Stomach (tissue), 9 donors: ENCODE measurements around the gene NTM. TPM values are rescaled to one million over a fixed set of nuclear protein-coding genes. Genes with fewer than 3 reads are reported as not detected.

Source experiments
- DNase-seq, 2 donors: peaks; one replicate each; pipeline versions ENCODE4 v3.0.0 to v3.0.0-alpha.2; 2013 to 2019
- H3K27ac ChIP-seq, 5 donors: fragments of 200-600 bp in 4 of 5; sonication (generic) in 4 of 5; one replicate each; pipeline ENCODE4 v1.5.1; 2013 to 2019; ENCODE audit warnings: mild to moderate bottlenecking in 1 of 5, moderate library complexity in 1 of 5
- H3K27me3 ChIP-seq, 3 donors: fragments of 200-600 bp; sonication (generic); one replicate each; pipeline ENCODE4 v1.5.1; 2017 to 2019; ENCODE audit warnings: mixed run types in 1 of 3
- H3K36me3 ChIP-seq, 4 donors: fragments of 200-600 bp; sonication (generic); 1 replicate in 3 of 4; 2 replicates in 1 of 4; pipeline ENCODE4 v1.5.1; 2016 to 2019
- H3K4me1 ChIP-seq, 4 donors: fragments of 200-600 bp; sonication (generic); one replicate each; pipeline ENCODE4 v1.5.1; 2016 to 2019
- H3K4me3 ChIP-seq, 4 donors: fragments of 200-600 bp; sonication (generic) in 3 of 4; one replicate each; pipeline ENCODE4 v1.5.1; 2016 to 2019; ENCODE audit warnings: mild to moderate bottlenecking in 1 of 4
- H3K9me3 ChIP-seq, 4 donors: fragments of 200-600 bp; sonication (generic); one replicate each; pipeline ENCODE4 v1.5.1; 2016 to 2019
- CTCF ChIP-seq, 7 experiments: fragments of 450-650 bp in 4 of 7; fragments of 200-600 bp in 3 of 7; sonication (generic) in 3 of 7; IDR thresholded peaks; one replicate each; pipeline ENCODE4 v1.5.1; 2016 to 2019; ENCODE audit warnings: antibody characterized with exemption in 7 of 7, control low read depth in 2 of 7, mild to moderate bottlenecking in 1 of 7
- EP300 ChIP-seq: sonication (generic); formaldehyde crosslinking; IDR thresholded peaks from one replicate; pipeline ENCODE4 v1.6.1; 2017; ENCODE audit warnings: antibody characterized with exemption
- POLR2A ChIP-seq, 4 donors: fragments of 450-650 bp; IDR thresholded peaks; one replicate each; pipeline ENCODE4 v1.6.1; 2016; ENCODE audit warnings: antibody characterized with exemption in 4 of 4, control low read depth in 2 of 4, mild to moderate bottlenecking in 1 of 4, moderate library complexity in 1 of 4
- POLR2AphosphoS5 ChIP-seq, 3 donors: sonication (generic); formaldehyde crosslinking; IDR thresholded peaks; one replicate each; pipeline ENCODE4 v1.6.1; 2016; ENCODE audit warnings: antibody characterized with exemption in 3 of 3
- WGBS, 5 donors: extraction: QIAGEN DNeasy Blood & Tissue Kit in 3 of 5; methylation state at CpG; one replicate each; pipeline versions ENCODE4 v1.1.5 to v1.1.7; 2013 to 2018; 5-methylcytosine and 5-hydroxymethylcytosine counted together
- intact Hi-C: fragments of 100-400 bp; cut with DNase I; formaldehyde crosslinking; loops from one replicate; pipeline ENCODE4 v1.15.1; 2023; ENCODE audit warnings: low total_unique reads
- polyA plus RNA-seq, 3 donors: library from polyadenylated mRNA; stranded (reverse); fragments of 200-250 nt; gene quantifications; one replicate each; pipeline ENCODE4 v1.2.3, GENCODE V29; 2013
- total RNA-seq, 5 donors: library from RNA; depleted of rRNA; stranded (reverse); fragments of >200 nt; gene quantifications; one replicate each; pipeline versions ENCODE4 v1.1.0 to v1.2.3, GENCODE V29; 2014 to 2016
- donor health status: healthy with polysubstance abuse.
- donor health status: Bipolar disorder and iron deficiency.
- donor health status: healthy.

Gene NTM
- total and polyA plus RNA-seq, 8 donors: 0.50 to 8.4 (median 1.3) TPM; not detected in 3

DNA sequence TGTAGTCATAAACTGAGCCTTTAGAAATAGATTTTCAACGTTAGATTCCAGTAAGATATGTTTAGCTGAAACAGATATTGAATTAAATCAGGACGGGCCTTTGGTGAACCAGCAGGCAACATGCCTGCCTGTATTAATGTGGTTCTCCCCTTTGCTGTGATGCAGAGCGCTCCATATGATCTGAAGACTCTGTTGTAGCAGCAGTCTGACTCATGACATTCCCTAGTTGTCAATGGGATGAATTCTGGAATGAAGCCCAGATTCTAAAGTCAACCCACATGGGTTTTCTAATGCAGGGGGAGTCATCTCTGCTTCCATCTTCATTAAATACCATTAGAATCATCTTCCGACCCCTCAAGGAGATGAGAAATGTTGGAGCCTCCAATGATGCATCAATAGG lies 864.5 kb downstream of the NTM start:
- intact Hi-C loops: no loop called here
- H3K4me3 ChIP-seq: no peak overlapping the region
- 74 to 84% (median 79%) methylated on average over 4 of the region's 4 CpGs for WGBS, 5 donors
- no peaks in the 10 kb centered on the region for H3K36me3 ChIP-seq
- TF ChIP-seq POLR2AphosphoS5 (IDR thresholded peaks at IDR 0.05) (no peak), POLR2A (IDR thresholded peaks at IDR 0.05) (no peak), CTCF (IDR thresholded peaks at IDR 0.05) (no peak), EP300 (no peak)
- peak in 1 of 2 donors; percentile 8 for DNase-seq
- peaks cover 0 to 3% (median 0%) of the 10 kb centered on the region in 4 donors for H3K9me3 ChIP-seq
- H3K4me1 ChIP-seq: no peaks in the 10 kb centered on the region
- H3K27me3 ChIP-seq: peaks cover 0 to 5% (median 0%) of the 10 kb centered on the region in 3 donors
- no peak overlapping the region for H3K27ac ChIP-seq

DNA sequence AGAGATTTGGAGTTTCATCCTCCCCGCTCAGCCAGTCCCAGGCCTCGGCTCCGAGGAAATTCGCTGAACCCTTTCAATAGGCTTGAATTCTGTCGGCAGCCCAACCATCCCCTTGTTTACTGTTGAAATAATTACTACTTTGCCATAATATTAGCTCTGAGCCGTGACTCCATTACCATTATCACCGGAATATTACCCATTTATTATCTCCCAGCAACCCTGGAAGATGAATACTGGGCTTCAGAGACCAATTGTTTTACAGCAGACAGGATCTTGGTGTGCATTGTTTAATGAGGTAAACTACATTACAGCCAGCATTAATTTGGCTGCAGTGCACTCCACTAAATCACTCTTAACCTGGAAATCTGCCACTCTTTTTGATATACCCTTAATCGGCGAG lies 867.4 kb downstream of the NTM start:
- Histone ChIP-seq H3K4me1 (no peaks in the 10 kb centered on the region), H3K4me3 (no peak overlapping the region), H3K36me3 (no peaks in the 10 kb centered on the region), H3K27ac (no peak overlapping the region), H3K9me3 (peaks cover 0 to 3% (median 0%) of the 10 kb centered on the region in 4 donors), H3K27me3 (peaks cover 0 to 5% (median 0%) of the 10 kb centered on the region in 3 donors)
- DNase-seq: peak in 1 of 2 donors; percentile 6
- 86 to 91% (median 89%) methylated on average over 9 of the region's 9 CpGs for WGBS, 5 donors
- TF ChIP-seq CTCF (IDR thresholded peaks at IDR 0.05) (no peak), EP300 (no peak), POLR2A (IDR thresholded peaks at IDR 0.05) (no peak), POLR2AphosphoS5 (IDR thresholded peaks at IDR 0.05) (no peak)
- intact Hi-C loops: no loop called here

DNA sequence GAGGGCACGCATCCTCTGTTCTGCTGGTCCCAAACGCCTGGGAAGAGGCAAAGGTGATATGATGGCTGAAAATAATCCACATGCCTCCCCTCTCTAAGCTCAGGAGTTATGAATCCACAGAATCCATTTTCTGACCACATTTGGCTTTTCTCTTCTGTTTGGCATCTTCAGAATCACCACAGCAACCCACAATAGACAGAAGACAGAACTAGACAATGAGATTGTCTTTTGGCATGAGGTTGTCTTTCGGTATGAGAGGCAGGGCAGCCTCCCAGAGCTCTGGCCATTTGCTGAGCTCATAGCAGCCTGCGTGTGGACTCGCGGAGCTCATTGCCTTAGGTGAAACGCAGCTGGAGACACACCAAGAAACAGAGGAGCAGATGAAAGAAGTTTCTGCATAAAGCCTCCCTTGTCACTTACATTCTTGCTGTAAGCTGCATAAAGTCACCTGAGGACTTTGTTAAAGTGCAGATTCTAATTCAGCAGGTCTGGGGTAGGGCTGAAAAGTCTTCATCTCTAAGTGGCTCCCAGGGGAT lies 868.0 kb downstream of the NTM start:
- DNase-seq: peak in 1 of 2 donors; percentile 39
- no peak overlapping the region for H3K27ac ChIP-seq
- H3K36me3 ChIP-seq: no peaks in the 10 kb centered on the region
- peaks cover 0 to 3% (median 0%) of the 10 kb centered on the region in 4 donors for H3K9me3 ChIP-seq
- WGBS, 5 donors: 73 to 83% (median 80%) methylated on average over 7 of the region's 7 CpGs
- no peaks in the 10 kb centered on the region for H3K4me1 ChIP-seq
- peaks cover 0 to 5% (median 0%) of the 10 kb centered on the region in 3 donors for H3K27me3 ChIP-seq
- H3K4me3 ChIP-seq: no peak overlapping the region
- TF ChIP-seq EP300: no peak
- TF ChIP-seq POLR2AphosphoS5 (IDR thresholded peaks at IDR 0.05): no peak
- TF ChIP-seq CTCF (IDR thresholded peaks at IDR 0.05): no peak
- TF ChIP-seq POLR2A (IDR thresholded peaks at IDR 0.05): no peak
- intact Hi-C loops: no loop called here

DNA sequence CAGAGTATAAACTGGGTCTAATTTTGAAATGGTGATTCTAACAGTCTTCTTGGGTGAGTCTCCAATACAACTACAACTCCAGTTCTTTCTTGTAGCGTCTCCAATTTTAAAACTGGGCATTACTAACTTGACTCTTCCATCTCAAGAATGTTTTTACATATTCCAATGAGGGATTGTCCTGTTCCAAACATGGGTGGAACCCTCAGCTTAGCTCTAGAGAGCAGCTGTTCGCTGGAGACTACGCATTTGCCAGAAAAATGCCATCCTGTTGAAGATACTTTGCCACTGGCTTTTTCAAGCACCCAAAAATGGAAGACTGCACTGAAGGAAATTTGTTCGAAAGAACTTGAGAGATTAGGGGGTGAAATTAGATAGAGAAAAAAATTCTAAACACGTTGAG lies 870.0 kb downstream of the NTM start:
- no peak for DNase-seq
- no peak for TF ChIP-seq CTCF (IDR thresholded peaks at IDR 0.05)
- no peak for TF ChIP-seq EP300
- TF ChIP-seq POLR2AphosphoS5 (IDR thresholded peaks at IDR 0.05): no peak
- H3K4me1 ChIP-seq: no peaks in the 10 kb centered on the region
- intact Hi-C loops: no loop called here
- 80 to 90% (median 82%) methylated on average over 5 of the region's 5 CpGs for WGBS, 5 donors
- H3K27me3 ChIP-seq: peaks cover 0 to 5% (median 0%) of the 10 kb centered on the region in 3 donors
- H3K9me3 ChIP-seq: peaks cover 0 to 3% (median 0%) of the 10 kb centered on the region in 4 donors
- no peak overlapping the region for H3K27ac ChIP-seq
- H3K36me3 ChIP-seq: no peaks in the 10 kb centered on the region
- H3K4me3 ChIP-seq: no peak overlapping the region
